Neuronal stem cell (in vitro differentiated cells): ENCODE results near the gene ADM5.

Source experiments
- DNase-seq: peaks from one replicate; pipeline ENCODE4 v3.0.0-alpha.2; 2013; ENCODE audit warnings: low spot score
- H2AFZ ChIP-seq: one replicate; pipeline ENCODE4 v1.6.1; 2013; ENCODE audit warnings: mild to moderate bottlenecking, low read length, inconsistent platforms
- H2AK5ac ChIP-seq: 2 replicates; pipeline ENCODE4 v1.6.1; 2013; ENCODE audit warnings: low read depth, mild to moderate bottlenecking, inconsistent platforms, low read length, moderate library complexity, mixed read lengths
- H2BK120ac ChIP-seq: 2 replicates; pipeline ENCODE4 v1.6.1; 2013; ENCODE audit warnings: low read depth, mild to moderate bottlenecking, inconsistent platforms, low read length, moderate library complexity, mixed read lengths
- H2BK12ac ChIP-seq: one replicate; pipeline ENCODE4 v1.6.1; 2013; ENCODE audit warnings: low read length, inconsistent platforms
- H2BK15ac ChIP-seq: 2 replicates; pipeline ENCODE4 v1.6.1; 2013; ENCODE audit warnings: mild to moderate bottlenecking, low read length, inconsistent platforms, mixed read lengths
- H2BK5ac ChIP-seq: one replicate; pipeline ENCODE4 v1.6.1; 2013; ENCODE audit warnings: inconsistent platforms, mild to moderate bottlenecking, low read length, moderate library complexity
- H3K14ac ChIP-seq: one replicate; pipeline ENCODE4 v1.6.1; 2013; ENCODE audit warnings: low read length, inconsistent platforms
- H3K18ac ChIP-seq: 2 replicates; pipeline ENCODE4 v1.6.1; 2013; ENCODE audit warnings: low read length, inconsistent platforms
- H3K23ac ChIP-seq: 2 replicates; pipeline ENCODE4 v1.6.1; 2013; ENCODE audit warnings: low read depth, mild to moderate bottlenecking, mixed read lengths, low read length, inconsistent platforms; ENCODE audit not compliant: poor library complexity
- H3K27ac ChIP-seq: replicated peaks from 3 replicates; pipeline ENCODE4 v1.5.1; 2013; ENCODE audit warnings: low read length, inconsistent platforms
- H3K27me3 ChIP-seq, 3 experiments: 2 replicates each; pipeline ENCODE4 v1.6.1; 2013; ENCODE audit warnings: low read length in 3 of 3, mild to moderate bottlenecking in 2 of 3, inconsistent platforms in 1 of 3, low read depth in 1 of 3, mixed read lengths in 1 of 3, moderate library complexity in 1 of 3; ENCODE audit not compliant: control insufficient read depth in 3 of 3, insufficient read depth in 3 of 3
- H3K36me3 ChIP-seq, 2 donors: replicated peaks in 1 of 2; 2 replicates each; pipeline ENCODE4 v1.6.1; 2013; ENCODE audit warnings: low read length in 2 of 2; ENCODE audit not compliant: control insufficient read depth in 2 of 2, insufficient read depth in 2 of 2
- H3K4ac ChIP-seq: 2 replicates; pipeline ENCODE4 v1.6.1; 2013; ENCODE audit warnings: inconsistent platforms, mild to moderate bottlenecking, low read length, moderate library complexity
- H3K4me1 ChIP-seq, 2 donors: 1 replicate in 1 of 2; 2 replicates in 1 of 2; pipeline ENCODE4 v1.6.1; 2013; ENCODE audit warnings: low read length in 2 of 2, low read depth in 1 of 2; ENCODE audit not compliant: control insufficient read depth in 2 of 2, insufficient read depth in 1 of 2
- H3K4me2 ChIP-seq: one replicate; pipeline ENCODE4 v1.6.1; 2013; ENCODE audit warnings: mild to moderate bottlenecking, low read length, inconsistent platforms; ENCODE audit not compliant: insufficient read depth, poor library complexity, severe bottlenecking
- H3K4me3 ChIP-seq, 2 donors: 2 replicates each; pipeline ENCODE4 v1.5.1; 2013; ENCODE audit warnings: low read length in 2 of 2, mild to moderate bottlenecking in 2 of 2, inconsistent platforms in 1 of 2, moderate library complexity in 1 of 2
- H3K79me1 ChIP-seq: one replicate; pipeline ENCODE4 v1.6.1; 2013; ENCODE audit warnings: low read depth, mild to moderate bottlenecking, inconsistent platforms, low read length, moderate library complexity
- H3K9ac ChIP-seq: one replicate; pipeline ENCODE4 v1.6.1; 2013; ENCODE audit warnings: mild to moderate bottlenecking, low read depth, low read length, inconsistent platforms; ENCODE audit not compliant: poor library complexity
- H3K9me3 ChIP-seq, 2 donors: replicated peaks in 1 of 2; 2 replicates each; pipeline versions ENCODE3 to v1.6.1; 2013; ENCODE audit warnings: low read length in 2 of 2, mild to moderate bottlenecking in 2 of 2, inconsistent platforms in 1 of 2, low read depth in 1 of 2, mixed read lengths in 1 of 2, moderate library complexity in 1 of 2; ENCODE audit not compliant: control insufficient read depth in 2 of 2, insufficient read depth in 1 of 2
- H4K8ac ChIP-seq: one replicate; pipeline ENCODE4 v1.6.1; 2013; ENCODE audit warnings: low read depth, mild to moderate bottlenecking, inconsistent platforms, low read length, moderate library complexity
- H4K91ac ChIP-seq: one replicate; pipeline ENCODE4 v1.6.1; 2013; ENCODE audit warnings: low read length, low read depth, mild to moderate bottlenecking, inconsistent platforms; ENCODE audit not compliant: poor library complexity
- WGBS, 2 donors: extraction: QIAGEN DNeasy Blood & Tissue Kit; methylation state at CpG; one replicate each; pipeline ENCODE4 v1.1.7; 2013; ENCODE audit warnings: missing lambda C conversion rate in 2 of 2, mixed read lengths in 1 of 2; ENCODE audit not compliant: insufficient read length in 2 of 2, insufficient replicate concordance in 1 of 2; ENCODE audit errors: extremely low coverage in 2 of 2; 5-methylcytosine and 5-hydroxymethylcytosine counted together

ADM5 gene

DNA sequence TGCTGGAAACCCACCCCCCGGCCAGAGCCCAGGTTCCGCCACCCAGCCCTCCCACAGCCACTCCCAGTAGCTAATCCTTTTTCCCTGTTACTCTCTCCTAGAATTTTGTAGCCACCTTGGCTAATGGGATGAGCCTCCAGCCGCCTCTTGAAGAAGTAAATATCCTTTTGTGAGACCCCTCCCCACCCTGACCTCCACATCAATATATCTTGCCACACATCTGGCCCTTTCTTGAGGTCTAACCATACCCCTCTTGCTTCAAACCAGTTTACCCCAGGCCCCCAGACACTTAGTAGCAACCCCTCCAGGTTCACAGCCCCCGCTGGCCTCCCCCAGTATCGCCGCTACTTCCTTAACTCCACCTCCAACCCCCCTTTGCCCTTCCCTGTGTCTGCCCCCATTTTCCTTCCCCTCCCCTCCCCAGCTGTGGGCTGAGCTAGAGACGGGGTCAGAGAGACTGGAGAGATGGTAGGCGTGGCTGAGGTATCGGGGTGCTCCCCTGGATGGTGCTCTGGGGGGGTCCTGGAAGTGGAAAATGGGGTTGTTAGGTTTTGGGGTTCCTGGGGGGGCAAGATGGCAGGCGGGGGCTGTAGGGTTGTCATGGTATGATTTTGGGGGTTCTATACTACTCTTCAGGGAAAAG is 9.5 kb upstream of the ADM5 start:
- Histone ChIP-seq H3K9me3 (no peaks in the 10 kb centered on the region), H3K23ac (peak overlapping the region; percentile 80), H4K91ac (no peak overlapping the region), H3K4me2 (peak overlapping the region; percentile 76), H3K27me3 (no peaks in the 10 kb centered on the region), H3K9ac (peak overlapping the region; percentile 72), H3K18ac (peak overlapping the region; percentile 92), H3K27ac (peak overlapping the region; percentile 81), H2AK5ac (peak overlapping the region; percentile 76), H3K4ac (no peak overlapping the region), H3K4me1 (peaks cover 17 to 21% of the 10 kb centered on the region in 2 donors), H4K8ac (no peak overlapping the region), H3K79me1 (peaks cover 21% of the 10 kb centered on the region), H2AFZ (no peak overlapping the region), H2BK5ac (peak overlapping the region; percentile 84), H2BK15ac (peak overlapping the region; percentile 45), H3K36me3 (peaks cover 30 to 53% of the 10 kb centered on the region in 2 donors), H3K4me3 (peak overlapping the region in 1 of 2 donors; percentile 16), H3K14ac (no peak overlapping the region), H2BK12ac (no peak overlapping the region), H2BK120ac (no peak overlapping the region)
- no peak for DNase-seq
- WGBS, 2 donors: no CpG with 5 or more reads among the region's 10 CpGs

DNA sequence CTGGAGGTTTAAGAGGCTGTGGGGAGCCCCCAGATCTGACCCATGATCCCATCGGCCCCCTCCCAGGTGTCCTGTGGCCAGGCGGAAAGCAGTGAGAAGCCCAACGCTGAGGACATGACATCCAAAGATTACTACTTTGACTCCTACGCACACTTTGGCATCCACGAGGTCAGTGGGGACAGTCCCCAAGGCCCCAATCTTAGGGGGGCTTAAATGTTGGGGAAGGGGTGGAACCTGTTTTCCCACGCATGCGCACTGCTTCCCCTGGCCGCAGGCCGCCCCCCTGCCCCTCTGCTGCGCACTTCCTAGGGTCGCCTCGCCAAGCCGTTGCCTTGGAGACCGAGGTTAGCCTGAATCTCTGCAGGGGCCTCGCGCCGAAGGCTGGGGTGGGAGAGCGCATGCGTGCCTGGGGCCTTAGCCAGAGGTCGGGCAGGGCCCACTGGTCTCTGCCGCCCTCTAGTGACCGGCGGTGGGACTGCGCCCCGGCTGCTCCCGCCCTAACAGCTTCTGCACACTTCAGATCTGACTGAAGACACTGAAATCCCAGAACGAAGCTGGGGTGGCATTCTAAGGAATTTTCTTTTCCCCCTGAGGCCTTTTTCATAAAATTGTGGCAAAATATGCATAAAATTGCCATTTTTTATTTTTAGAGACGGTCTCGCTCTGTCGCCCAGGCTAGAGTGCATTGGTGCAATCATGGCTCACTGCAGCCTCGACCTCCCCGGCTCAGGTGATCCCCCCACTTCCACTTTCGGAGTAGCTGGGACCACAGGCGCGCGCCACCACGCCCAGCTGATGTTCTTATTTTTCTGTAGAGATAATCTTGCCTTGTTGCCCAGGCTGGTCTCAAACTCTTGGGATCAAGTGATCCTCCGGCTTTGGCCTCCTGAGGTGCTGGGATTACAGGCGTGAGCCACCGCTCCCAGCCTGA is 8.7 kb upstream of the ADM5 start:
- Histone ChIP-seq H3K79me1 (peaks cover 21% of the 10 kb centered on the region), H3K27ac (peak overlapping the region; percentile 81), H3K23ac (peak overlapping the region; percentile 80), H4K8ac (no peak overlapping the region), H3K4me3 (peak overlapping the region; percentile 2 to 16), H3K18ac (peak overlapping the region; percentile 92), H3K4me2 (peak overlapping the region; percentile 76), H3K9me3 (no peaks in the 10 kb centered on the region), H3K4me1 (peaks cover 17 to 21% of the 10 kb centered on the region in 2 donors), H2BK12ac (no peak overlapping the region), H3K36me3 (peaks cover 37 to 61% of the 10 kb centered on the region in 2 donors), H4K91ac (no peak overlapping the region), H3K27me3 (no peaks in the 10 kb centered on the region), H2BK120ac (no peak overlapping the region), H3K4ac (no peak overlapping the region), H2BK15ac (peak overlapping the region; percentile 45), H3K14ac (no peak overlapping the region), H3K9ac (no peak overlapping the region), H2BK5ac (peak overlapping the region; percentile 84), H2AFZ (no peak overlapping the region), H2AK5ac (peak overlapping the region; percentile 76)
- no CpG with 5 or more reads among the region's 40 CpGs for WGBS, 2 donors
- peak; percentile 97 for DNase-seq

DNA sequence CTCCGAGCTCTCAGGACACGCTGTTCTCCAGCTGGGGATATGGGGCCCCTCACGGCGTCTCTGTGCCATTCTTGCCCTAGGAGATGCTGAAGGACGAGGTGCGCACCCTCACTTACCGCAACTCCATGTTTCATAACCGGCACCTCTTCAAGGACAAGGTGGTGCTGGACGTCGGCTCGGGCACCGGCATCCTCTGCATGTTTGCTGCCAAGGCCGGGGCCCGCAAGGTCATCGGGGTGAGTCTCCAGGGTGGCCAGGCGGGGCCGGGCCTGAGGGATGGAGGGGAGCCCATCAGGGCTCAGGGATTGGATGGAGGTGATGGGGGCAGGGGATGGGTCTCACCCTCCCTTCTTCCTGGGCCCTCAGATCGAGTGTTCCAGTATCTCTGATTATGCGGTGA is 7.6 kb upstream of the ADM5 start:
- Histone ChIP-seq H2BK12ac (no peak overlapping the region), H3K36me3 (peaks cover 44 to 71% of the 10 kb centered on the region in 2 donors)
- no CpG with 5 or more reads among the region's 19 CpGs for WGBS, 2 donors

DNA sequence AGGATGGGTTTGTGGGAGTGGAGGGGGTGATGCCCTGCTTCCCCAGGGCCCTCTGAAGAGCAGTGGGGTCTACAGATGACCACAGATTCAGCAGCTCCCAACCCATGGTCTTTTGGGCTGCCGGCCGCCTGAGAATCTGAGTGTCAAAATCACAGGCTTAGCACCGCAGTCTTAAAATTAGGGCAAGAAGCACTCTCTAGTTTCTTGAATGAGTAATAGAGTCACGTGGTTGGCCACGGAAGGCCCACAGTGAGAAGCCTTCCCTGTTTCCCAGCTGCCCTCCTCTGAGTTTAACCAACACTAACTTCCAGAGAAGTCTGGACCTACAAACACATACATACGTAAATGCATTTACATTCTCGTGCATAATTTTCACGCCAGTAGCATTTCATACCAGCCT is 7.1 kb upstream of the ADM5 start:
- Histone ChIP-seq H3K14ac (no peak overlapping the region), H2AK5ac (no peak overlapping the region), H3K4me1 (peaks cover 19 to 23% of the 10 kb centered on the region in 2 donors), H4K8ac (no peak overlapping the region), H3K27ac (no peak overlapping the region), H2AFZ (no peak overlapping the region), H3K4me2 (no peak overlapping the region), H2BK12ac (no peak overlapping the region), H3K4me3 (no peak overlapping the region), H3K27me3 (no peaks in the 10 kb centered on the region), H3K9me3 (no peaks in the 10 kb centered on the region), H3K18ac (no peak overlapping the region), H4K91ac (no peak overlapping the region), H3K79me1 (peaks cover 21% of the 10 kb centered on the region), H3K23ac (no peak overlapping the region), H2BK15ac (no peak overlapping the region), H2BK120ac (no peak overlapping the region), H2BK5ac (no peak overlapping the region), H3K36me3 (peaks cover 45 to 75% of the 10 kb centered on the region in 2 donors), H3K9ac (no peak overlapping the region), H3K4ac (no peak overlapping the region)
- DNase-seq: no peak
- WGBS, 2 donors: no CpG with 5 or more reads among the region's 8 CpGs

More for the DNA sequence above, 7.6 kb upstream of the ADM5 start:
- Histone ChIP-seq H4K8ac (no peak overlapping the region), H3K9ac (no peak overlapping the region), H2BK120ac (no peak overlapping the region), H3K79me1 (peaks cover 21% of the 10 kb centered on the region), H3K4me1 (peaks cover 19 to 22% of the 10 kb centered on the region in 2 donors), H3K4me2 (no peak overlapping the region), H2BK5ac (no peak overlapping the region), H3K27me3 (no peaks in the 10 kb centered on the region), H2AFZ (no peak overlapping the region), H3K4ac (no peak overlapping the region), H3K23ac (no peak overlapping the region), H3K27ac (no peak overlapping the region), H3K9me3 (no peaks in the 10 kb centered on the region), H3K18ac (no peak overlapping the region), H2AK5ac (no peak overlapping the region), H4K91ac (no peak overlapping the region), H2BK15ac (no peak overlapping the region), H3K4me3 (no peak overlapping the region), H3K14ac (no peak overlapping the region)
- DNase-seq: no peak
